Fibroblast of skin of scalp (primary cell): ENCODE data around the gene FLNB.

Source experiments
- DNase-seq: peaks from one replicate; pipeline ENCODE4 v3.0.0-alpha.2; 2013

FLNB gene

GRCh38 chr3:58107597-58107996 is 99.4 kb downstream of the FLNB start:
- no peak for DNase-seq

DNA sequence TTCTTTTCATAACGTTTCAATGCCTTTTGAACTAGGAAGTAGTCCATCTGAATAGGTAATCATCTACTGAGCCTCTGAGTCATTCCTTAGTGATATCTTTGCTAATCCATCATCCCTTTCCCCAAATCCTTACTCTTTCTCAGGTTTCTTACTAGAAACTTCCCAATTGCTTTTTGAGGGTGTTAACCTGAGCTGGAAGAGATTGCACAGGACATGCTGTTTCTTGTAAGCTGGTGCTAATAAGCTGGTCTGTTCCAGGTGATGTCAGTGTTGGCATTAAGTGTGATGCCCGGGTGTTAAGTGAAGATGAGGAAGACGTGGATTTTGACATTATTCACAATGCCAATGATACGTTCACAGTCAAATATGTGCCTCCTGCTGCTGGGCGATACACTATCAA is 101.5 kb downstream of the FLNB start:
- no peak for DNase-seq

DNA sequence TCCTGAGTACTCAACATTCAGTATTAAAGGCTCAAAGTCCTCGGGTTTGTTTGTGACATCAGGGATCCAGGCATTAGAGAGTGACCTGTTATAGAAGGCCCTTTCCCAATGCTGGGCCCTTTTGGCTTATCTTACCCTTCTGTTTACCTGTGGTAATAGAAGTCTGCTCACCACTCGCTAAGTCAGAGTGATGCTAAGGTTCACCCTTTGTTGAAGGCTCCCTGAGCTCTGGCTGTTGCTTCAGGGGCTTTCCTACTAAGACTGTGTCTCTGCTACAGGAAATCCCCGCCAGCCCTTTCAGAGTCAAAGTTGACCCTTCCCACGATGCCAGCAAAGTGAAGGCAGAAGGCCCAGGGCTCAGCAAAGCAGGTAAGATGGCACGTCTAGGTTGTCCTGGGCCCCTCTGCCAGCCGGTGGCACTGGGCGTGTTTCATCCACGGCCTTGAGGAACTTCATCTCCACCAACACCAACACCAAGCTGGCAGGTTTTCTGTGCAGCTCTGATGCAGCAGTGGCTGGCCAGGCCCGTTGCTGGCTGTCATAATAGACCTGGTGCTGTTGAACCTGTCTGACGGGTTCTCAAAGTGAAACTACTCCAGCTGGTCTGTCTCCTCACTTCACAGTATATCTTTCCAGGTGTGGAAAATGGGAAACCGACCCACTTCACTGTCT is 103.4 kb downstream of the FLNB start:
- no peak for DNase-seq

DNA sequence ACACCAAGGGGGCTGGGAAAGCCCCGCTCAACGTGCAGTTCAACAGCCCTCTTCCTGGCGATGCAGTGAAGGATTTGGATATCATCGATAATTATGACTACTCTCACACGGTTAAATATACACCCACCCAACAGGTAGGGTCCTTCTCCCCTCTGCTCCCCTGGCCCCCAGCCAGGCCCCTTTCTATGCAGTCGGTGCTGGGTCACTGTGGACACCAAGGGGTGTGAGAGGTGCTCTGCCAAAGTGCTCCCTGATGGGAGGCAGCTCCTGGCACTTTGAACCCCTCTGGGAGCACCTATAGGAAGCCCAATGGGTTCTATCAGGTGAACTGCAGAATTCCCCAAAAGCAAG is 103.9 kb downstream of the FLNB start:
- DNase-seq = no peak

- DNase-seq = no peak
Observed at GRCh38 chr3:58115175-58115574, 107.0 kb downstream of the FLNB start.

DNA sequence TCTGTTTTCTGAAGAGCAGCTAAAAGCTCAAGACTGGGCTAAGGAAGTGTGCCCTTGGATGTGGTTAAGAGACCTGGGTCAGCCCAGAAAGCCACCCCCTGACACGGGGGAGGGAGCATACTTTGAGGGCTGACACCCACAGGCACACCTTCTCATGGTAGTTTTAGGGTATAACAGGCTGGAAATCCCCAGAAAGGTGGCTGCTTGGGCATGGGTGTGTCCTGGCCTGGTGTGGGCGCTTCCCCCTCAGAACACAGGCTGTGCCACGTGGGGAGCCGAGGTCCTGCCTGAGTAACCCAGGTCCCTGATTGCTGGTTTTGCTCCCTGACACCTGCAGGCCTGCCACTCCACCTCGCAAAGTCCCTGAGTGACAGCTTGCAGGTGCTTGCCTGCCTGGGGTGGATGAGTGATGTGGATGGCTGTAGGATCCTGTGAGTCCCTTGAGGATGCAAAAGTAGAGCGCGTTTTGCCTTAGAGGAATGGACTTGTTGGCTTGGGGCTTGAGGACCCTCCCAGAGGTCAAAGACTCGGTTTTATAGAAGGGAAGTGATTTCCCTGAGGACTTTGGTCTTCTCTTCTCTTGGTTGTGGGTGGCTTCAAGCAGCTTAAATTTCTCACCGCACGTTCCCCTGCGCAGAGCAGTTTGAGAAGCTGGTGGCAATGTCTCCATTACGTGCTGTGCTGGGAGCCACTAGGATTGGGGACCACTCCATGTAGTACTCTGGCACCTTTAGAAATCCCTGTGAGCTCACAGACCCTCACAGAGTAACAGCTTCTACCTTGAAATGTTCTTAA is 108.1 kb downstream of the FLNB start:
- no peak for DNase-seq

DNA sequence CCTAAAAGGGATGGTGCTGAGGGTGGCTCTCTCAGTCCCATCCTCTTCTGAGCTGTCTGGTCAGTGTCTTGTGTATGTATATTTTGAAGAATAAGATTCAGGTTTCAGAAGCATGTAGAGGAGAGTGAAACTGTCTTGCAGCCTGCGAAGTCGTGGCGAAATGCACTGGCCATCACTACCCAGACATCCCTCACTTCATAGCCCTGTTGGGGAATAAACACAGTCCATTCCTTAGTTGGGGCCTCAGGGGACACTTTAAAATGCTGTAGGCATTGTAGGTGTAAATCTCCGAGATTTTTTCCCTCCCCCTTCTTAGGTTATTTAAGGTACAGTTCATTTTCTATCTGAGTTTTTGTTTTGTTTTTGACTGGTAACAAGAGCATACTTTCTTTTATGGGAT is 108.8 kb downstream of the FLNB start:
- DNase-seq = no peak

GRCh38 chr3:58117561-58118181 is 109.4 kb downstream of the FLNB start:
- peak; percentile 55 for DNase-seq

- DNase-seq = no peak
Observed at GRCh38 chr3:58119186-58119585, 111.0 kb downstream of the FLNB start.

GRCh38 chr3:58120075-58120812 is 112.0 kb downstream of the FLNB start:
- DNase-seq = no peak

DNA sequence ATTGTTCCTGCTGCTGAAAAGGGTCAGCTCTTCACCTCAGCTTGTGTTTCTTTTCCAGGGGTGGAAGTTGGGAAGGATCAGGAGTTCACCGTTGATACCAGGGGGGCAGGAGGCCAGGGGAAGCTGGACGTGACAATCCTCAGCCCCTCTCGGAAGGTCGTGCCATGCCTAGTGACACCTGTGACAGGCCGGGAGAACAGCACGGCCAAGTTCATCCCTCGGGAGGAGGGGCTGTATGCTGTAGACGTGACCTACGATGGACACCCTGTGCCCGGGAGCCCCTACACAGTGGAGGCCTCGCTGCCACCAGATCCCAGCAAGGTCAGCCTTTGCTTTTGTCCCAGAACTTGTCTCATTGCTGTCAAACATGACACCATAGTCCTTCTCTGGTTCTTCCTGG is 113.0 kb downstream of the FLNB start:
- DNase-seq = no peak

DNA sequence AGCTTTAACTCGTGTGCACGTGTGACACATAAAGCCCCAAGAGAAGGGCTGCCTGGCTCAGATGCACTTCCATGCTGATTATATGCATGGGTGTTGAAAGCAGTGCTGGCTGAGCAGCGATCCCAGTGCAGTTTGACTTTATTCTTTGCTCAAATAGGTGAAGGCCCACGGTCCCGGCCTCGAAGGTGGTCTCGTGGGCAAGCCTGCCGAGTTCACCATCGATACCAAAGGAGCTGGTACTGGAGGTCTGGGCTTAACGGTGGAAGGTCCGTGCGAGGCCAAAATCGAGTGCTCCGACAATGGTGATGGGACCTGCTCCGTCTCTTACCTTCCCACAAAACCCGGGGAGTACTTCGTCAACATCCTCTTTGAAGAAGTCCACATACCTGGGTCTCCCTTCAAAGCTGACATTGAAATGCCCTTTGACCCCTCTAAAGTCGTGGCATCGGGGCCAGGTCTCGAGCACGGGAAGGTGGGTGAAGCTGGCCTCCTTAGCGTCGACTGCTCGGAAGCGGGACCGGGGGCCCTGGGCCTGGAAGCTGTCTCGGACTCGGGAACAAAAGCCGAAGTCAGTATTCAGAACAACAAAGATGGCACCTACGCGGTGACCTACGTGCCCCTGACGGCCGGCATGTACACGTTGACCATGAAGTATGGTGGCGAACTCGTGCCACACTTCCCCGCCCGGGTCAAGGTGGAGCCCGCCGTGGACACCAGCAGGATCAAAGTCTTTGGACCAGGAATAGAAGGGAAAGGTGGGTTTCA is 114.9 kb downstream of the FLNB start:
- no peak for DNase-seq

GRCh38 chr3:58124387-58124786 is 116.2 kb downstream of the FLNB start:
- DNase-seq = no peak

DNA sequence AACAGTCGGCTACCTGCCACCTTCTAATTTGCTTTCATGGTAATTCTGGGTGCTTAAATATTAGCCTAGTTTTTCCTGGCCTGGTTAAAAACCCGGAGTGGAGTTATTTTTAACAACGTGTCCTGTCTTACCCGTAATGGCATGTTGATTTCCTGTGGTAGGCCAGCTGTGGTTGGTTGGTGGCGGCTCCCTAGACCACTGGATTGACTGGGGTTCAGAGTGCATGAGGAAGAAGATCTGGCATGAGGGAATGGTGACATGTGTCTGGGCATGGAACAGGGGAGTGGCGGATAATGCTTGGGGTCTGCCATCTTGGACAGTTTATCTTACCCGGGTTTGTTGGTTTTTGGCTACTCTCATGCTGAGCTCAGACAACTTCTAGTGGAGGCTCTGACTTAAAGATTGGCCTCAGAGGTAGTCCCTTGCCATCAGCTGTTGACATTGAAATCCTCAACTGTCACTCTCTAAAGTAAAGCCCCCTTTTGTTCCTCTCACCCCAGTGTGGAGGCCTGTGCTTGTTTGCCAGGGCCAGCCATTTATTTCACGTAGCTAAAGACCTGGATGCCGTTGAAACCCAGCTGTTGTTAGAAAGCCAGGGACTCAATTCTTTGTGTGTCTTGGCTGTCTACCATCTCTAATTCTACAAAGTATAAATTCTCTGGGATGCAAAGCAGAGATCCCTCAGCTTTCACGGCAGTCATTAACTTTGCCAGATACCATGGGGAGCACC is 121.0 kb downstream of the FLNB start:
- no peak for DNase-seq

GRCh38 chr3:58130591-58130990 is 122.4 kb downstream of the FLNB start:
- DNase-seq = no peak

DNA sequence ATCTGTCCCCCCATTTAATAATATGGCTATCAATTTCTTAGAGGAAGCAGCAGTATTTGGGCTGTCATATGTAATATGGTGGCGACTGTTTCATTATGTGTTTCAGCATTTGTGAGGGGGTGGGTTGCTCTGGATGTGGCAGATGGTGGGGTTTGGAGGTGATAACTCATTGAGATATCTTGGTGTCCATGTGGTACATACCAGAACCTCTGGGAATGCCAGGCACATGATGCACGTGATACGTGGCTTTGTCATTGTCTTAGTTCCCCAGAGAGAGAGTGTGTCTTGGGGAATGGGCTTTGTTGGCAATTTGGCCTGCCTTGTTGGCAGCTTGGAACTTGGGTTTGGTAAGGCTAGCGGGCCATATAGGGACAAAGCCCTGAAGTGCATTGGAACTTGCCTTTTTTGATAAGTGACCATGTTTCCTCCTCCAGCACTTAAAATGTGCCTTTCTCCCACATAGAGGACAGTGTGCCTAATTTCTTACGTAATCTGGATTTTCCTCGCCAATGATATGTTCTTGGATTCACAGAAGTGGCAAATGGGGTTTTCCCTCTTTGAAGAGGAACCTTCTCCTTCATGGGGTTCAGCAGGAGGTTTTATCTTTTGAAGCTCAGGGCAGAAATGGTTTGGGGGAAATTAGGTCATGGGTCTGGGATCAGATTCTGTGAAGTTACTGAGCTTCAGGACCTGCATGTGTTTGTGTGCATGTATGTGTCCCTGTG is 123.0 kb downstream of the FLNB start:
- no peak for DNase-seq

DNA sequence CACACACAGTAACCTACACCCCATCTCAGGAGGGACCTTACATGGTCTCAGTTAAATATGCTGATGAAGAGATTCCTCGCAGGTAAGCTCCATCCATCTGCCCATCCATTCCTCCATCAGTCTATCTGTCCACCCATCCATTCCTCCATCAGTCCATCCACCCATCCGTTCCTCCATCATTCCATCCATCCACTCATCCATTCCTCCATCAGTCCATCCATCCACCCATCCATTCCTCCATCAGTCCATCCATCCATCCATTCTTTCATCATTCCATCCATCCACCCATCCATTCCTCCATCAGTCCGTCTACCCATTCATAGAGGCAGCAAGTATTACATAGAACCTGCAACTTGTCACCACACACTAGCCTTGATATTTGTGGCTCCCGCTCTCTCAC is 124.6 kb downstream of the FLNB start:
- DNase-seq = no peak

DNA sequence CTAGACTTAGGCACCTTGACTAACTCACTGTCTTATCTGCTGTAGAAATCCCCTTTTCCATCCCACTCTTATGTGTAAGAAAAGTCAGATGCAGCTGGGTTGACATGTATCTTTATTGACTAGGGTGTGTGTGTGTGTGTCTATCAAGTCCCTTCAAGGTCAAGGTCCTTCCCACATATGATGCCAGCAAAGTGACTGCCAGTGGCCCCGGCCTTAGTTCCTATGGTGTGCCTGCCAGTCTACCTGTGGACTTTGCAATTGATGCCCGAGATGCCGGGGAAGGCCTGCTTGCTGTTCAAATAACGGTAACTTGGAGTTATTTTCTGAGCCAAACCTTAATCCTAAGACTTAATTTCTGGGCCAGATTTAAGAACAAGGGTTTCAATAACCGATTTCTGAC is 126.2 kb downstream of the FLNB start:
- DNase-seq = no peak

- no peak for DNase-seq
Observed at GRCh38 chr3:58135712-58136543, 127.7 kb downstream of the FLNB start.

GRCh38 chr3:58137306-58137705 is 129.1 kb downstream of the FLNB start:
- no peak for DNase-seq
